ENCODE data around the gene ACTL10.

Gene ACTL10

DNA sequence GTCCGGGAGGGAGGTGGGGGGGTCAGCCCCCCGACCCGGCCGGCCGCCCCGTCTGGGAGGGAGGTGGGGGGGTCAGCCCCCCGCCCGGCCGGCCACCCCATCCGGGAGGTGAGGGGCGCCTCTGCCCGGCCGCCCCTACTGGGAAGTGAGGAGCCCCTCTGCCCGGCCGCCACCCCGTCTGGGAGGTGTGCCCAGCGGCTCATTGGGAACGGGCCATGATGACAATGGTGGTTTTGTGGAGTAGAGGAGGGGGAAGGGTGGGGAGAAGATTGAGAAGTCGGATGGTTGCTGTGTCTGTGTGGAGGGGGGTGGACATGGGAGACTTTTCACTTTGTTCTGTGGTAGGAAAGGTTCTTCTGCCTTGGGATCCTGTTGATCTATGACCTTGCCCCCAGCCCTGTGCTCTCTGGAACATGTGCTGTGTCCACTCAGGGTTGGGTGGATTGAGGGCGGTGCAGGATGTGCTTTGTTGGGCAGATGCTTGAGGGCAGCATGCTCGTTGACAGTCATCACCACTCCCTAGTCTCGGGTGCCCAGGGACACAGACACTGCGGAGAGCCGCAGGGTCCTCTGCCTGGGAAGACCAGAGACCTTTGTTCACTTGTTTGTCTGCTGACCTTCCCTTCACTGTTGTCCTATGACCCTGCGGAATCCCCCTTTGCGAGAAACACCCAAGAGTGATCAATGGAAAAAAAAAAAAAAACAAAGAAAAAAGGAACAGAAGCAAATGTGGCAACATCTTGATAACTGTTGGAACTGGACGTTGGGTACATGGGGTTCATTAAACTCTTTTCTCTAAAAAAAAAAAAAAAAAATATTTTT is 35.1 kb downstream of the ACTL10 start:
- TF ChIP-seq GATA2 (IDR thresholded peaks at IDR 0.05; ENCODE audit: low read depth, low read length): no peak
- no peak for TF ChIP-seq GATA3 (IDR thresholded peaks at IDR 0.05; ENCODE audit: low read depth, low read length)

DNA sequence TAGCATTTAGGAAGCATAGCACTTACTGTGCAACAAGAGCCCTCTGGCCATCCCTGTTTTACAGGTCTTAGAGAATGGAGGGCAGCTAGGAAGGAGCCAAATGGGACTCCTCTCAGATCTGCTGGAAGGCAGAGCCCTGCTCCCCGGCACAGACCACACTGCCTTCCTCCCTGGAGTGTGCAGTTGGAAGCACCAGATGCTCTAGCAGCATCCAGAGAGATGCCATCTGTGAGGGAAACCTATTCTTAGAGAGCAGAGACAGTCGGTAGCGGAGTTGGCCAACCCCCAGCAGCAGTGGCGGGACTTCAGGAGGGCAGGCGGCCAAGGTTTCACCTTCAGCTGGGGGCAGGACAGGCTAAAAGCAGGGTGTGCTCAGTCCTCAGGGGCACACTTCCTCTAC is 36.1 kb downstream of the ACTL10 start:
- TF ChIP-seq GATA2 (IDR thresholded peaks at IDR 0.05; ENCODE audit: low read depth, low read length): no peak
- TF ChIP-seq GATA3 (IDR thresholded peaks at IDR 0.05; ENCODE audit: low read depth, low read length): no peak

DNA sequence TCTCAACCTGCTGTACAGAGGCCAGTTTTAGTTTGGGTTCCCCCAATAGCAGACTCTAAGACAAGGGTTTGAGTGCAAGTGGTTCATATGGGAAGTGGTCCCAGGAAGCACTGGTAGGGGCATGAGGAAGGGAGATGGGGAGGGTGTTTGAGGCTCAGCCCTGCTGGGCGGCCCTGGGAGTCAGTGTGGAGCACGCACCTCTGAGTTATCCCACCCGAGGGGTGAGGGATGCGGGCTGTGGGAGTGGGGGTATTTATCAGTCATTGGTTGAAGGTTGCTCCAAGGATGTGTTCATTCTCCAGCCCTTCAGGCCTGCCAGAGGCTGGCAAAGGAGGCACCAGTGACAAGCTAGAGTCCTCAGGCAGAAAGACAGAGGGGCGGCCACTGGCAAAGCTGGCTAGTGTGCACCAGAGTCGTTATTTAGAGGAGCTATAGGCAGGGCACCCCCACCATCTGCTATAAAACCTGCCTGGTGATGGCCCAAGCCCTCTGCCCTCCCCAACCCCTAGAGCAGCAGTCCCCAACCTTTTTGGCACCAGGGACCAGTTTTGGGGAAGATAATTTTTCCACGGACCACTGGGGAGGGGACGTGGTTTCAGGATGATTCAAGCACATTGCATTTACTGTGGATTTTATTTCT is 36.9 kb downstream of the ACTL10 start:
- TF ChIP-seq GATA3 (IDR thresholded peaks at IDR 0.05; ENCODE audit: low read depth, low read length) (no peak), GATA2 (IDR thresholded peaks at IDR 0.05; ENCODE audit: low read depth, low read length) (no peak)

DNA sequence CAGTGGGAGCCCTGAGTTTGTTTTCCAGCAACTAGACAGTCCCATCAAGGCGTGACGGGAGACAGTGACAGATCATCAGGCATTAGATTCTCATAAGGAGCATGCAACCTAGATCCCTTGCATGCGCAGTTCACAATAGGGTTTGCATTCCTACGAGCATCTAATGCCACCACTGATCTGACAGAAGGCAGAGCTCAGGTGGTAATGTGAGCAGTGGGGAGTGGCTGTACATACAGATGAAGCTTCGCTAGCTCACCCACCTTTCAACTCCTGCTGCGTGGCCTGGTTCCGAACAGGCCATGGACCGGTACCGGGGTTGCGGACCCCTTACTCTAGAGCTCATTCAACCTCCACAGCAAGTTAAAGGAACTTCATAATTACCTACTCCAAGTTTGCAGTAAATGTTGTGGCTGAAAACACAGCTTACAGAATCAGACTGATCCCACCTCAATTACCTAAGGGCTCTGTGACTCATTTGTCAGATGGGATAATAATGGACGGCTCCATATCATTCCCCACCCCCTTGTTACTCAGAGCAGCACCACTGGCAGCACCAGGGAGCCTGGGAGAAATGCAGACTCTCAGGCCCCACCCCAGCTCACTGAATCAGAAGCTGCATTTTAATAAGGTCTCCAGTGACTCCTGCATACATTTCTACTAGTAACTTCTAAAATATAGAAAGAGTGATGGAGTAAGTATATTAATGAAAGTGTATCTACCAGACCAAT is 37.6 kb downstream of the ACTL10 start:
- no peak for TF ChIP-seq GATA3 (IDR thresholded peaks at IDR 0.05; ENCODE audit: low read depth, low read length)
- TF ChIP-seq GATA2 (IDR thresholded peaks at IDR 0.05; ENCODE audit: low read depth, low read length): no peak

DNA sequence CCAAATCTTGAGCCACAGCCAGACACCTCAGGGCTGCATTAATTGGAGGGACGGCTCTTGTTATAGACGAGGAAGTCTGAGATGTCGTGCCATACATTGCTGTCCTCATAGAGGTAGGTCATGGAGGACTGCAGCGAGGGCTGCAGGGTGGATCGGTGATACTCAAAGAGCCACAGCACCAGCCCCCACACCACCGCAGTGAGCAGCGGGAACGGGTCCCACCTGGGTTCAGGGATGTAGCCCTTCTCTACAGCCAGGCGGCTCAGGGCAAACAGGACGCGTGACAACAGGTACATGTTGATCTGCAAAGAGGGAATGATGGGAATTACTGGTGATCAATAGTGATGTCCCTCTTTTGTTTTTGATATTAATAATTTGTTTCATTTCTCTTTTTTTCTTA is 40.9 kb downstream of the ACTL10 start:
- TF ChIP-seq GATA3 (IDR thresholded peaks at IDR 0.05; ENCODE audit: low read depth, low read length) (no peak), GATA2 (IDR thresholded peaks at IDR 0.05; ENCODE audit: low read depth, low read length) (no peak)

DNA sequence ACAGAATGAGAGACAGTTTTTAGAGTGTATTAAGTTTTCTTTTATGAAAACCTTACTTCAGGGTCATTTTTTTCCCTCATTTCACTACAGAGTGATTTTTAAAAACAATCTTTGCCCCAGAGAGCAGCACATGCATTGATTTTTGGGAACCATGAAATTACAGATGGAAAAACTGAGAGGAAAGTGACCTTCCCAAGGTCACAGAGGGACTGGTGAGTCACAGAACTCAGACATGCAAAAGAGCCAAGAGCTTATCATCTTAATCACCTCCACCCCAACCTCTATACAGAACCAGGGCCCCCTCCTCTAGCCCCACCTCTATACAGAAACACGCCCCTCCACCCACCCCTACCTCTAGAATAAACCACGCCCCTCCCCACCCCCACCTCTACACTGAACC is 42.7 kb downstream of the ACTL10 start:
- TF ChIP-seq GATA3 (IDR thresholded peaks at IDR 0.05; ENCODE audit: low read depth, low read length) (no peak), GATA2 (IDR thresholded peaks at IDR 0.05; ENCODE audit: low read depth, low read length) (no peak)

DNA sequence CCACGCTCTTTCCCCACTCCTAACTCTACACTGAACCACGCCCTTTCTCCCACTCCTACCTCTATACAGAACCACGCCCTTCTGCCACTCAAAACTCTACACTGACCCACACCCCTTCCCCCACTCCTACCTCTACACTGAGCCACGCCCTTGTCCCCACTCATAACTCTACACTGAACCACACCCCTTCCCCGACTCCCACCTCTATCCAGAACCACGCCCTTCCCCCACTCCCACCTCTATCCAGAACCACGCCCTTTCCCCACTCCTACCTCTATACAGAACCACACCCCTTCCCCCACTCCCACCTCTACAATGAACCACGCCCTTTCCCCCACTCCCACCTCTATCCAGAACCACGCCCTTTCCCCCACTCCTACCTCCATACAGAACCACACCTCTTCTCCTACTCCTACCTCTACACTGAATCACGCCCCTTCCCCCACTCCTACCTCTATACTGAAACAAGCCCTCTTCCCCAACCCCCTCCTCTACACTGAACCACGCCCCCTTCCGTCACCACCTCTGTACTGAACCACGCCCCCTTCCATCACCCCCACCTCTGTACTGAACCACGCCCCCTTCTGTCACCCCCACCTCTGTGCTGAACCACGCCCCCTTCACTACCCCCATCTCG is 43.3 kb downstream of the ACTL10 start:
- no peak for TF ChIP-seq GATA3 (IDR thresholded peaks at IDR 0.05; ENCODE audit: low read depth, low read length)
- no peak for TF ChIP-seq GATA2 (IDR thresholded peaks at IDR 0.05; ENCODE audit: low read depth, low read length)

DNA sequence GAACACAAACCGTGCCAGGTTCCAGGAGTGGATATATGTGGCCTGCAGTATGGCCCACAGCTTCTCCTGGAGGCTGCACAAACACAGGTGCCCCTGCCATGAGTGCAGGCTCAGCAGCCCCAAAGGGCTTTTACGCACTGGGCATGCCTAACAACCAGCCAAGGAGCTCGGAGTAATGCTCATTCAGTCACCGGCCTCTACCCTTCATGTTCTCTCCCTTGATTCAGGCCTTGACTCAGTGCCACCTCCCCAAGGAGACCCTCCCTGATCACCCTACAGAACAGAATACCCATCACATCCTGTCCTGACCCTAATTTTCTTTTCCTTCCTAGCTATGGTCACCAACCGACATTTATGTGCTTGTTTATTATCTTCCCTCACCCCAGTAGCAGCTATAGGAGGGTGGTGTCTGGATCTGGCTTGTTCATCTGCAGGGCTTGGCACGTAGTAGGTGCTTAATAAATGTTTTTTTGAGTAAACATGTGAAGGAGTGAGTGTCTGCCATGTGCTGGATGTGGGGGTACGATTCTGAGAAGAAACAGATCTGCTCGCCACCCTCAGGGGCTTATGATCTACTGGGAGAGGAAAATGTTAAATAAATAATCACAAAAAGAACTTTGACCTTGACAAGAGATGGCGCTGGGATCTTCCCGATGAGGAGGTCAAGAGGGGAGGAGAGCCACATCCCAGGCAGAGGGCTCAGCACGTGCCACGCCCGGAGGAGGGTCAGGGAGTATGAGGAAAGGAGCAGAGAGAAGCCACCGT is 44.1 kb downstream of the ACTL10 start:
- no peak for TF ChIP-seq GATA2 (IDR thresholded peaks at IDR 0.05; ENCODE audit: low read depth, low read length)
- TF ChIP-seq GATA3 (IDR thresholded peaks at IDR 0.05; ENCODE audit: low read depth, low read length): no peak

DNA sequence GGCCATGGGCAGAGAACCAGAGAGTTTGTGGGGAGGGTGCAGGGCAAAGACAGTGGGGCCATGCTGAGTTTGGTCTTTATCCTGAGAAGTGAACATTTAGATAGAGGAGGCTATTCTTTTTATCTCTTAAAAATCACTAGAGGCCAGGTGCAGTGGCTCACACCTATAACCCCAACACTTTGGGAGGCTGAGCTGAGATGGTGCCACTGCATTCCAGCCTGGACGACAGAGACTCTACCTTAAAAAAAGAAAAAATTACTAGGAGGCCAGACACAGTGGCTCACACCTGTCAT is 44.6 kb downstream of the ACTL10 start:
- TF ChIP-seq GATA2 (IDR thresholded peaks at IDR 0.05; ENCODE audit: low read depth, low read length): no peak
- TF ChIP-seq GATA3 (IDR thresholded peaks at IDR 0.05; ENCODE audit: low read depth, low read length): no peak

DNA sequence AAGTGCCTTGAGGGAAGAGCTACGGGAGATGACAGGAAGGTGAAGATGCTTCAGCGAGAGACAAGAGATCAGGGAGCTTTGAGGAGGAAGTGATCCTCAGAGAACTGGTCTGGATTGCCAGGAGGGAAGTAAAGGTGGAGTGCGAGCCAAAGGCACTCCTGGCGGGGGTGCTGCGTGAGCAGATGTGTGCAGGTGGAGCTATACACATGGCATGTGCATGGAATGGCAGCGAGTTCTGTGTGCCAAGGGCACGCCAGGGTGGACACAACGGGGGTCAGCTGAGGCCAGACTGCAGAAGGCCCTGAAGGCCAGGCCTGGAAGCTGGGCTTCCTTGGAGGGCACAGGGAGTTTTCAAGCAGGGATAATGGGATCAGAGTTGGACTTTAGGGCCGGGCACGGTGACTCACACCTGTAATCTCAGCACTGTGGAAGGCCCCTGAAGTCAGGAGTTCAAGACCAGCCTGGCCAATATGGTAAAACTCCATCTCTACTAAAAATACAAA is 47.2 kb downstream of the ACTL10 start:
- no peak for TF ChIP-seq GATA3 (IDR thresholded peaks at IDR 0.05; ENCODE audit: low read depth, low read length)
- no peak for TF ChIP-seq GATA2 (IDR thresholded peaks at IDR 0.05; ENCODE audit: low read depth, low read length)

DNA sequence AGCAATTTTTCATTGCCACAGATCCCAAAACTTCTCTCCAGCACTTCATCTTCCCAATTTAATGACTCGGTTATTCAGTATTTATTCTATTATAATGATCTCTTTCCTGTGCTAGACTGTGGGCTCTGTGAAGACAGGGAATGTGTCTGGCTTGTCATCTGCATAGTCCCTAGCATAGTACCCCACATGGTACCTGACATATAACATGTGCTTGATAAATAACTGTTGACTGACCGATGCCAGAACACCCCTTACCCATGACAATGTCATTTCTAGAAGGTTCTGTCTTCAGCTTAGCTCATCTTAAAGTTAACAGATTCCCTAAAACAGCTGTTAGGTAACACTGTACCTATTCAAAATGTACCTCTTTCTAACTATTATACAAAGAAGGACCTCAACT is 49.8 kb downstream of the ACTL10 start:
- TF ChIP-seq GATA3 (IDR thresholded peaks at IDR 0.05; ENCODE audit: low read depth, low read length): no peak
- no peak for TF ChIP-seq GATA2 (IDR thresholded peaks at IDR 0.05; ENCODE audit: low read depth, low read length)

Data from SH-SY5Y (cell line).